ENCODE data around the gene PPAN.

Gene PPAN

DNA sequence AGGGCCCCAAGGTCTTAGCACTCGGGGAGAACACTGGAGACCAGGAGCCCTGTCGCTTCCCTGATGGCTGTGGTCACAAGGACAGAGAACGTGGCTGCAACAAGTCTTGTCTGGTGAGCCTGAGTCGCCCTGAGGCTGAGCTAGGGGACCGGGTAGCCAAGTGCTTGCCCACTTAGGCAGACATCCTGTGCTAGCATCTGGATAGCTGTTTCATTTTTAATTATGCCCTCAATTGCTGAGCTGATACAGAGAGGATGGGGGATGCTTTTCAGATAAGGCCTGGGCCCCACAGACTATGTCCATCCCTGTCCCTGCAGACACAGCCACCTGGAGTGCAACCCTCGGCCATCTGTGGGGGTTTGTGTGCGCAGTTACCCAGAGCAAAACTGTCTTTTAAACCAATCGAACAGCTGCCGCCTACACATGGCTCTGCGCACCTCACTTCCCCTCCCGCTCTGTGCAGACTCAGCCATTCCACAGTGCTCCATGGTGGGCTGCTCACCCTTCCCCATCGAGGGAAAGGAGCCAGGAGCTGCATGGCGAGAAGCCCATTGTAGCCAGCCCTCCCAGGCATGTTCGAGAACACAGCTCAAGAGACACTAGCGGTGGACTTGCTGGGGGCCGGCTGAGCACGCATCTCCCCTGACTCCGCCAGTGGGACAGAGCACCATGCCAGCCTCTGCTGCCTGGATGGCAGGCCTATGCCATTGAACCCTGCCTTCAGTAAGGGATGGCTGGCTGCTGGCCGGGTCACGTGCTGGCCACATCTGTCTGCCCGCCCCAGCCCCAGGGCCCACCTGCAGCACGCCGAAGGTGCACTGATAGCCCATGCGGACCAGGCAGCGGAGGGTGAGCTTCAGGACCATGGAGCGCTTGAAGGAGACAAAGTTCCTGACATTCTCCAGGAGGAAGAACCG is 33.0 kb downstream of the PPAN start:
- DNase-seq (ENCODE audit: low read depth in 2 of 2, low spot score in 1 of 2) = no peak

DNA sequence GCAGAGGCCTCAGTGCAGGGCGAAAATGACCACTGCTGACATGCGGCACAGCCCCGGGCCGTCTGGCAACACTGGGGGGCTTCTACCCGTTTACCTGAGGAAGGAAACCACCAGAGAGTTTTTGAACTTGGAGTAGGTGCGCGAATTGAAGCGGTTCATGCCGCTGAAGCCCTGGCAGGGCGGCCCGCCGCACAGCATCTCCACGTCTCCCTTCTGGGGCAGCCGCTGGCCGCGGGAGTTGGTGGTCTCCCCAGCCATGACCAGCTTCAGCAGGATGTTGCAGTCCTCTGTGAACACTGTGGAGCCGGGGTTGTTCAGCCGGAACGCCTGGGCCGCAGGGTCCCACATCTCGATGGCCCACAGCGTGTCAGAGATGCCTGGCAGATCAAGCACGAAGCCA is 33.8 kb downstream of the PPAN start:
- no peak for DNase-seq (ENCODE audit: low read depth in 2 of 2, low spot score in 1 of 2)

DNA sequence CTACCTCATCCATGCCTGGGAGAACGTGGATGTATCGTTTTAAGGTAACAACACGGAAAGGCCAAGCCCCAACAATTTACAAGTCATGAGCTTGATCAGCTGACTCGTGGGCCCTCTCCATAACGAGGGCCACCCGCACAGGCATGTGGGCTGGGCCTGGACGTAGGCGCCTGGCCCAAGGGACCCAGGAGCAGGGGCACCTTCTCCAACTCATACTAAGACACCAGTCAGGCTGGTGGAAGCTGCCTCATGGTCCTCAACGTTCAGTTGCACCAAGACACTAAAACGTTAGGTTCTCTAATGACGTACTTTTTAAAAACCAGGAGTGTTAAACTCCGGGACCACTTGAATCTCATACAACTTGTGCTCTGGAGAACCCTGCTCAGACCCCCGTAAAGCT is 35.3 kb downstream of the PPAN start:
- no peak for DNase-seq (ENCODE audit: low read depth in 2 of 2, low spot score in 1 of 2)

- no peak for DNase-seq (ENCODE audit: low read depth in 2 of 2, low spot score in 1 of 2)
Measured at GRCh38 chr19:10141973-10142372, 35.8 kb downstream of the PPAN start.

DNA sequence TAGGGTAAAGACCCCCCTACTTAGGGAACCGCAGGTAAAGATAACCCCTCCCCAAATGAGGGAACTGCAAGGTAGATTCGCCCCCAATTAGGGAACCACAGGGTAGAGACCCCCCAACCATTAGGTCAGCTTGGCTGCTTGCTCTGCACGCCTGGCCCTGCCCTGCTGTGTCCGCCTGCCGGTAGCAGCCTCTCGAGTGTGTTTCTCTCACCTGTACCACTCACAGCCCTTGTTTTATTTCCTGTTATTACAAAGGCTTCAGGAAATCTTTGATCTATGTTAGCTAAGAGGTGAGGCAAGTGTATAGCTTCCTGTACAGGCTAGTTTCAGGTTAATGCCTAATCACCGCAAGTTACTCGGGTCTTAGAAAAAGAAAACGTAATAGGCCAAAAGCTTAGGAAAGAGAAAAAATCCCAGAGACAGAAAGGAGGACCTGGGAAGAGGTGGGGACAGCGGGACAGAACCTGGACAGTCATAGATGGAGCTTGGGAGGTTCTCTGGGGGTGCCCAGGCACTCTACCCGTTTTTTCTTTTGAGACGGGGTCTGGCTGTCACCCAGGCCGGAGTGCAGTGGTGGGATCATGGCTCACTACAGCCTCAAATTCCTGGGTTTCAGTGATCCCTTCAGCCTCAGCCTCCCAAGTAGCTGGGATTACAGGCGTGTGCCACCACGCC is 36.7 kb downstream of the PPAN start:
- DNase-seq (ENCODE audit: low read depth in 2 of 2, low spot score in 1 of 2) = no peak

- DNase-seq (ENCODE audit: low read depth in 2 of 2, low spot score in 1 of 2) = no peak
Measured at GRCh38 chr19:10143681-10144080, 37.5 kb downstream of the PPAN start.

- DNase-seq (ENCODE audit: low read depth in 2 of 2, low spot score in 1 of 2) = no peak
Measured at GRCh38 chr19:10144361-10144760, 38.2 kb downstream of the PPAN start.

- DNase-seq (ENCODE audit: low read depth in 2 of 2, low spot score in 1 of 2) = no peak
Measured at GRCh38 chr19:10145031-10145430, 38.9 kb downstream of the PPAN start.

- no peak for DNase-seq (ENCODE audit: low read depth in 2 of 2, low spot score in 1 of 2)
Measured at GRCh38 chr19:10146142-10146541, 40.0 kb downstream of the PPAN start.

DNA sequence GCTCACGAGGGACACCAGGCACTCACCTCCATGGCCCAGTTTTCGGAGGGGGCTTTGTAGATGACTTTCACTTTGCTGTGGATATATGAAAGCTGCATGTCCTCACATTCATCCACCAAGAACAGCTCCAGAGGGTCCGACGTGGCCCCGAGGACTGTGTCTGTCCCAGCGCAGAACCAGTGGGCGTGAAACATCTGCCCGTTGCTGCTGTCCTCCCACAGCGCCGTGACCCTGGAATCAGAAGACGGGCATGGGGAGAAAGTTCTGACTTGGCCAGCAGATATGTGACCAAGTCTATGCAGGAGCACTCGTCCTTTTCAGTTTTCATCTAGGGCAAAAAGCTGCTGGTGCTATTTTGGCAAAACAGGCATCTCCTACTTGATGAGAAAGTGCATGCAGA is 43.3 kb downstream of the PPAN start:
- DNase-seq (ENCODE audit: low read depth in 2 of 2, low spot score in 1 of 2) = no peak

DNA sequence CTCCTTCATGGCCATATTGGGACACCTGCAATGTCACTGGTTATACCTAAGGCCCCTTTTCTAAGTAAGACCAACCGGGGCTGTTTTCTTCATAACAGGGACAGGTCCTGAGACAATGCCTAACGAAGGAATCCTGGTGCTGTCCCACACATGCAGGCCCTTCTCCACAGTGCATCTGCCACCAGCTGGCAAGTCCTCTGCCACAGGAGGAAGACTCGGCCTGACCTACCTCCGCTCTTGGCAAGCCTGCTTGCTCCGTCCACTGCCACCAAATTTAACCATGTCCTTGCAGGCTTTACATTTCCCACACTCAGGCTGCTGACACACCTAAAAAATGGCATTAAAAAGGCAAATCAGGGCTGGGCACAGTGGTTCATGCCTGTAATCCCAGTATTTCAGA is 45.4 kb downstream of the PPAN start:
- no peak for DNase-seq (ENCODE audit: low read depth in 2 of 2, low spot score in 1 of 2)

DNA sequence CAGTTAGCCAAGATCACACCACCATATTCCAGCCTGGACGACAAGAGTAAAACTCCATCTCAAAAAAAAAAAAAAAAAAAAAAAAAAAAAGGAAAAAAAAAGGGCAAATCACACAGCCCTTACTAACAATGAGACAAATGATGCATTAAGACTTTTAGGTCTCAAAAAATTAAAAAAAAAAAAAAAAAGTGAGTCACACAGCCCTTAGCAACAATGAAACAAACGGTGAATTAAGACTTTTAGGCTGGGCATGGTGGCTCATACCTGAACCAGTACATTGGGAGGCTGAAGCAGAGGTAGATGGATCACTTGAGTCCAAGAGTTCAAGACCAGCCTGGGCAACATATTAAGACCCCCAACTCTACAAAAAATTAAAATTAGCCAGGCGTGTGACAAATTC is 45.9 kb downstream of the PPAN start:
- DNase-seq (ENCODE audit: low read depth in 2 of 2, low spot score in 1 of 2) = no peak

GRCh38 chr19:10155839-10156238 is 49.7 kb downstream of the PPAN start:
- no peak for DNase-seq (ENCODE audit: low read depth in 2 of 2, low spot score in 1 of 2)

GRCh38 chr19:10158071-10158470 is 51.9 kb downstream of the PPAN start:
- no peak for DNase-seq (ENCODE audit: low read depth in 2 of 2, low spot score in 1 of 2)

DNA sequence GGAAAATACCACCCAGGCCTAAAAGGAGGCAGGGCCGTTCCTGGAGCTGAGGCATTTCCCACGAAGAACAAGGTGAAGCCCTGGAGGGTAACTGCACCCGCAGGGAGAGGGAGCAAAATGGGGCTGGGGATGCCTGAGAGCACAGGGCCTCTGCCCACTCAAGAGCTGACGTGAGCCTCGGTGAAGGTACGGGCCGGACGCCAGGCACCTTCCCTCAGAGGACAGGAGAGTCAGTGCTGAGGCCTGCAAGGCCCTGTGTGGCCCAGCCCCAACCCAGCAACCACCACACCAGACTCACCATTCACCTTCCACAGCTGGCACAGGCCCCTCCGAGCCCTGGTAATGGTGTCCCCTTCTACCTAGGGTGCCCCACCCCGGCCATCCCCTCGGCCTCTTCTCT is 52.3 kb downstream of the PPAN start:
- no peak for DNase-seq (ENCODE audit: low read depth in 2 of 2, low spot score in 1 of 2)

DNA sequence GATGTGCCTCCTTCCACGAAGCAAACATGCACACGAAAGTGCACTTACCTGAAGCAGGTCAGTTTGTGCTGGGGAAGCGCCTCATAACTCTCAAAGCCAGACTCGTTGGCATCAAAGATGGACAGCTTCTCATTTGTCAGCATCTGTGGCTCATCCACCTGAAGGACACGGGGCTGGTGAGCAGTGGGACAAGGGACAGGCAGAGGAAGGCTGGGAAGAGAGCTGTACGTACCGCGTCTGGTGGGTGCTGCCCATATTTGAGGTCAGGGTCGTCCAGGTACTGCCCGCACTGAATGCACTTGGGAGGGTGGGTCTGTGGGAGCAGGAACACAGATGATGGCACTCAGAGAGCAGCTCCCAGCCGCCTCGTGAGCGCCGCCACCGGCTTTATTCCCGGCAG is 53.4 kb downstream of the PPAN start:
- DNase-seq (ENCODE audit: low read depth in 2 of 2, low spot score in 1 of 2) = no peak

Data from stimulated activated CD8-positive, alpha-beta memory T cell treated with anti-CD3 and anti-CD28 coated beads, Interleukin-4, amount 100 ng/mL, for 4 hours (primary cell).